Large intestine (tissue), 3 donors: Measurements from ENCODE around the gene ELAPOR2. TPM values are rescaled to one million over a fixed set of nuclear protein-coding genes. Genes with fewer than 3 reads are reported as not detected.
"Not testable (repeated sequence)": the region's sequence is repeated elsewhere in the genome, so short reads cannot be mapped to it uniquely, and the experiment has no call there.

Source experiments
- DNase-seq, 2 donors: peaks; one replicate each; pipeline versions ENCODE4 v3.0.0 to v3.0.0-alpha.2; 2013
- H3K27ac ChIP-seq: one replicate; pipeline ENCODE4 v1.5.1; 2013; ENCODE audit warnings: low read length
- H3K27me3 ChIP-seq: 2 replicates; pipeline ENCODE4 v1.6.1; 2013; ENCODE audit warnings: low read length; ENCODE audit not compliant: control insufficient read depth, insufficient read depth
- H3K36me3 ChIP-seq: 2 replicates; pipeline ENCODE4 v1.6.1; 2013; ENCODE audit warnings: low read length; ENCODE audit not compliant: control insufficient read depth, insufficient read depth
- H3K4me1 ChIP-seq: one replicate; pipeline ENCODE4 v1.6.1; 2013; ENCODE audit warnings: low read length; ENCODE audit not compliant: control insufficient read depth, insufficient read depth
- H3K4me3 ChIP-seq: one replicate; pipeline ENCODE4 v1.5.1; 2013; ENCODE audit warnings: low read length
- H3K9me3 ChIP-seq: one replicate; pipeline ENCODE4 v1.6.1; 2013; ENCODE audit warnings: mild to moderate bottlenecking, low read depth, low read length, moderate library complexity; ENCODE audit not compliant: control insufficient read depth
- WGBS: methylation state at CpG from one replicate; pipeline ENCODE4 v1.1.5; 2013; ENCODE audit warnings: low lambda C conversion rate; ENCODE audit not compliant: insufficient coverage; 5-methylcytosine and 5-hydroxymethylcytosine counted together
- polyA plus RNA-seq: library from polyadenylated mRNA; unstranded; fragments of 120-200 nt; gene quantifications from one replicate; pipeline ENCODE4 v1.2.1, GENCODE V29; 2013

ELAPOR2 gene
- polyA plus RNA-seq, 1 donor = 8.2 TPM

GRCh38 chr7:87046456-87046855, 13.0 kb downstream of the ELAPOR2 start:
- Histone ChIP-seq H3K36me3 (no peaks in the 10 kb centered on the region), H3K27ac (no peak overlapping the region), H3K27me3 (no peaks in the 10 kb centered on the region), H3K9me3 (no peaks in the 10 kb centered on the region), H3K4me3 (no peak overlapping the region), H3K4me1 (no peaks in the 10 kb centered on the region)
- WGBS = no CpG with 5 or more reads among the region's 5 CpGs
- no peak for DNase-seq

GRCh38 chr7:87044713-87045112, 14.7 kb downstream of the ELAPOR2 start:
- WGBS = no CpG with 5 or more reads among the region's 2 CpGs
- DNase-seq, H3K4me3 ChIP-seq, H3K36me3 ChIP-seq, H3K27me3 ChIP-seq, H3K9me3 ChIP-seq, H3K27ac ChIP-seq, H3K4me1 ChIP-seq: not testable (repeated sequence)

GRCh38 chr7:87041586-87041985, 17.9 kb downstream of the ELAPOR2 start:
- H3K36me3 ChIP-seq, H3K27me3 ChIP-seq, H3K4me1 ChIP-seq, H3K4me3 ChIP-seq, DNase-seq, H3K9me3 ChIP-seq, H3K27ac ChIP-seq: not testable (repeated sequence)
- no CpG with 5 or more reads among the region's 5 CpGs for WGBS

GRCh38 chr7:87039691-87040299, 19.7 kb downstream of the ELAPOR2 start:
- not testable (repeated sequence) for H3K9me3 ChIP-seq, H3K27ac ChIP-seq, H3K4me1 ChIP-seq, DNase-seq, H3K27me3 ChIP-seq, H3K36me3 ChIP-seq
- WGBS = 40% methylated on average over 1 of the region's 34 CpGs
- peak overlapping the region; percentile 26 for H3K4me3 ChIP-seq

- Histone ChIP-seq H3K9me3 (no peaks in the 10 kb centered on the region), H3K4me3 (peak overlapping the region; percentile 26), H3K36me3 (no peaks in the 10 kb centered on the region), H3K27me3 (no peaks in the 10 kb centered on the region), H3K4me1 (no peaks in the 10 kb centered on the region), H3K27ac (no peak overlapping the region)
- no peak for DNase-seq
- 63% methylated on average over 3 of the region's 5 CpGs for WGBS
These were observed 20.3 kb downstream of the ELAPOR2 start for GRCh38 chr7:87038993-87039690.

- H3K27ac ChIP-seq = no peak overlapping the region
- H3K36me3 ChIP-seq = no peaks in the 10 kb centered on the region
- WGBS = 80% methylated on average over 2 of the region's 2 CpGs
- H3K4me3 ChIP-seq = no peak overlapping the region
- no peaks in the 10 kb centered on the region for H3K27me3 ChIP-seq
- H3K9me3 ChIP-seq = no peaks in the 10 kb centered on the region
- H3K4me1 ChIP-seq = no peaks in the 10 kb centered on the region
- no peak for DNase-seq
These were observed 22.5 kb downstream of the ELAPOR2 start for GRCh38 chr7:87036985-87037384.

GRCh38 chr7:87032604-87033339, 26.7 kb downstream of the ELAPOR2 start:
- H3K4me1 ChIP-seq = no peaks in the 10 kb centered on the region
- no peak overlapping the region for H3K27ac ChIP-seq
- no peaks in the 10 kb centered on the region for H3K36me3 ChIP-seq
- no peaks in the 10 kb centered on the region for H3K27me3 ChIP-seq
- no peak overlapping the region for H3K4me3 ChIP-seq
- DNase-seq = no peak
- whole genome bisulfite sequencing = 80% methylated on average over 2 of the region's 4 CpGs
- H3K9me3 ChIP-seq = no peaks in the 10 kb centered on the region

- DNase-seq = no peak
- Histone ChIP-seq H3K9me3 (no peaks in the 10 kb centered on the region), H3K36me3 (no peaks in the 10 kb centered on the region), H3K4me1 (no peaks in the 10 kb centered on the region), H3K27me3 (no peaks in the 10 kb centered on the region), H3K27ac (no peak overlapping the region), H3K4me3 (no peak overlapping the region)
- no CpG with 5 or more reads among the region's 1 CpG for WGBS
These were observed 30.4 kb downstream of the ELAPOR2 start for GRCh38 chr7:87029078-87029477.

GRCh38 chr7:87028636-87029035, 30.8 kb downstream of the ELAPOR2 start:
- Histone ChIP-seq H3K27ac (no peak overlapping the region), H3K4me3 (no peak overlapping the region), H3K4me1 (no peaks in the 10 kb centered on the region), H3K36me3 (no peaks in the 10 kb centered on the region), H3K27me3 (no peaks in the 10 kb centered on the region), H3K9me3 (no peaks in the 10 kb centered on the region)
- no CpG with 5 or more reads among the region's 1 CpG for WGBS
- DNase-seq = no peak

- Histone ChIP-seq H3K36me3 (no peaks in the 10 kb centered on the region), H3K9me3 (no peaks in the 10 kb centered on the region), H3K27me3 (no peaks in the 10 kb centered on the region), H3K4me1 (no peaks in the 10 kb centered on the region), H3K27ac (no peak overlapping the region), H3K4me3 (no peak overlapping the region)
- DNase-seq = no peak
These were observed 31.6 kb downstream of the ELAPOR2 start for GRCh38 chr7:87027900-87028299.
